Measurements from ENCODE around the gene HES3.

The HES3 gene

DNA sequence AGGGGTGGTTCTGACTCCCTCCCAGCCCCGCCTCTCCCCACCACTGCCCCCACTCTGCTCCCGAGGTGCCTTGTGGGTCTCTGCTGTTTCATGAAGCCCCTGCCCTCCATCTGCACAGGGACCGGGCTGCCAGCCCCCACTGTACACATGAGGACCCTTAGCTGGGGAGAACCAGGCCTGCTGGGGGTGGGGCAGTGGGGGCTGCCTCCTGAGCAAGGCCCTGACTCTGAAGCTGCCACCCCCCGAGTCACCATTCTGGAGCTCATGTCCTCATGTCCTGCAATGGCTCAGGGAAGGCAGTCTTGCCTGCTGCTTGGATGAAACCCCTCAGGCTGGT is 8.4 kb downstream of the HES3 start:
- Mint-ChIP-seq H3K27me3 (peaks cover 30% of the 10 kb centered on the region), H3K9me3 (no peaks in the 10 kb centered on the region), H3K36me3 (ENCODE audit: insufficient read depth) (peaks cover 2% of the 10 kb centered on the region), H3K4me3 (no peak overlapping the region), H3K4me1 (no peaks in the 10 kb centered on the region), H3K27ac (ENCODE audit: low read depth) (no peak overlapping the region)
- DNase-seq (ENCODE audit: low spot score in 2 of 2) (no peak), ATAC-seq (replicated peaks; ENCODE audit: extremely low read depth, poor library complexity, severe bottlenecking) (no peak)

DNA sequence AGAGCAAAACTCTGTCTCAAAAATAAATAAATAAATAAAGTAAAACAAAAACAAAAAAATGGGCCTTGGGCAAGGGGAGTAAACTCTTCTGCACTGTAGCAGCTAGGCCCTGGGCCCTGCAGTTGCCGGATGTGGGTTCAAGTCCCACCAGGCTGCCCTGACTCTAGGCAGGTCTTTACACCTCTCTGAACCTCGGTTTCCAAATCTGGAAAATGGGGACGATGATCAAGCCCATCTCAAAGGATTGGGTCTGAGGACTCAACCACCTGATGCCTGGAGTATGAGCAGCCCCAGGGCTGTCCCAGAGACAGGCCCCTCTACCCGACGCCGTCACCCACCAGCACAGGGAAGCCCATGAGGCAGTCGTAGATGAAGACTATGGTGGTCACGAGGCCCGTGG is 9.4 kb downstream of the HES3 start:
- Mint-ChIP-seq H3K27me3 (peaks cover 20% of the 10 kb centered on the region), H3K9me3 (no peaks in the 10 kb centered on the region), H3K27ac (ENCODE audit: low read depth) (no peak overlapping the region), H3K4me1 (no peaks in the 10 kb centered on the region), H3K4me3 (no peak overlapping the region), H3K36me3 (ENCODE audit: insufficient read depth) (peaks cover 2% of the 10 kb centered on the region)
- DNase-seq (ENCODE audit: low spot score in 2 of 2) (no peak), ATAC-seq (replicated peaks; ENCODE audit: extremely low read depth, poor library complexity, severe bottlenecking) (no peak)

DNA sequence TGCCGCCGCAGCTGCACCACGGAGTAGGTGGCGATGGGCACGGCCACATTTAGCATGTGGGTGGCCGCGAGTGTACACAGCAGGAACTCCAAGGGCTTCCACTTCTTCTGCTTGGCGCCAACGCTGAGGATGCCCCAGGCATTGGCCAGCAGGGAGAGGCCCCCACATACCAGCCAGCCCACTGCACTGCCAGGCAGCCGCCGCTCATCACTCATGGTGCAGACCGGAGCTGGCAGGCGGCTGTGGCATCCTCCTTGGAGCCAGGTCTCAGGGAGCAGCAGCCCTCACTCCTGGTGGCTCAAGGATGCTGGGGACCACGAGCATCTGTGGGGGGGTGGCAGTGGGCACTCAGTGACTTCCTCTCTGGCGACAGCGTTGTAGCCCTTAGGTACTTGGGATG is 10.7 kb downstream of the HES3 start:
- H3K27ac Mint-ChIP-seq (ENCODE audit: low read depth) = no peak overlapping the region
- peaks cover 2% of the 10 kb centered on the region for H3K36me3 Mint-ChIP-seq (ENCODE audit: insufficient read depth)
- H3K4me1 Mint-ChIP-seq = no peaks in the 10 kb centered on the region
- ATAC-seq (replicated peaks; ENCODE audit: extremely low read depth, poor library complexity, severe bottlenecking) (no peak), DNase-seq (ENCODE audit: low spot score in 2 of 2) (no peak)
- peaks cover 15% of the 10 kb centered on the region for H3K27me3 Mint-ChIP-seq
- H3K4me3 Mint-ChIP-seq = no peak overlapping the region
- H3K9me3 Mint-ChIP-seq = no peaks in the 10 kb centered on the region

DNA sequence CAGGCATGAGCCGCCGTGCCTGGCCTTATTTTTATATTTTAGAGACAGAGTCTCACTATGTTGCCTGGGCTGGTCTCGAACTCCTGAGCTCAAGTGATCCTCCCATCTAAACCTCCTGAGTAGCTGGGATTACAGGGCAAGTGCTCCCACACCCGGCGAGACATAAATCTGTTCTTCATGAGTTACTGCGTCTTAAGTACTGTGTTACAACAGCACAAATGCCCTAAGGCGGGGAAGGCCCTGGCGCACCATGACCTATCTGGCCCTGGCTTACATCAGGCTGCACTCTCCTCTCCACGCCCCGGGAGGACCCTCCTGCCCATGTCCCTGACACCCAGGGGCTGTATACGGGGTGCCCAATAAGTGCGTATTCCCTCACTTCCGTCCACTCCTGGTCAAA is 12.7 kb downstream of the HES3 start:
- no peaks in the 10 kb centered on the region for H3K4me1 Mint-ChIP-seq
- H3K27me3 Mint-ChIP-seq = peaks cover 3% of the 10 kb centered on the region
- ATAC-seq (replicated peaks; ENCODE audit: extremely low read depth, poor library complexity, severe bottlenecking) (no peak), DNase-seq (ENCODE audit: low spot score in 2 of 2) (no peak)
- no peaks in the 10 kb centered on the region for H3K9me3 Mint-ChIP-seq
- no peak overlapping the region for H3K27ac Mint-ChIP-seq (ENCODE audit: low read depth)
- H3K4me3 Mint-ChIP-seq = no peak overlapping the region
- H3K36me3 Mint-ChIP-seq (ENCODE audit: insufficient read depth) = no peaks in the 10 kb centered on the region

DNA sequence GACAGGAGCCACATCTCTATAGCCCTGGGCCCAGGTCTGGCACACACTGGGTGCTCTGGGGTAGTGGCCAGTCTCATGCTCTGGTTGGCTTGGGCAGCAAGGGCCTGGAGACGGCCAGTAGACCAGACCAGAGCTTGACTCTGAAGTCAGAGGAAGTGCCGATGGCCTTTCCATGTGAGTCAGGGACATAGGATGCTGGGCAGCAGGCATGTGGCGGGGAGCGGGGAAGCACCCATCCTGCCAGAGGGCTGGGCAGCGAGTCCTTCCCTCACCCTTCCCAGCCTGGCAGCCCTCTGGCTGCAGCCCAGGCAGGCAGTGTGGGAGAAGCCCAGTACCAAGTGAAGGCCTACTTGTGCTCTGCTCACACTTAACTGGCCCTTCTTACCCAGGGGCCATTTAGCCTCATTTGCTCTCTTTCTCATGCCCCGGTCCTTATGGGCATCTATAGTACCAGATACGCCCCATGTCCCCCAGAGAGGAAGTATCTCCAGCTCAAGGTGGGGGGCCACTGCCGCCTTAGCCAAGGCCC is 13.6 kb downstream of the HES3 start:
- Mint-ChIP-seq H3K9me3 (no peaks in the 10 kb centered on the region), H3K27ac (ENCODE audit: low read depth) (no peak overlapping the region), H3K36me3 (ENCODE audit: insufficient read depth) (no peaks in the 10 kb centered on the region), H3K4me1 (no peaks in the 10 kb centered on the region), H3K27me3 (peaks cover 11% of the 10 kb centered on the region), H3K4me3 (no peak overlapping the region)
- ATAC-seq (replicated peaks; ENCODE audit: extremely low read depth, poor library complexity, severe bottlenecking) (no peak), DNase-seq (ENCODE audit: low spot score in 2 of 2) (no peak)

DNA sequence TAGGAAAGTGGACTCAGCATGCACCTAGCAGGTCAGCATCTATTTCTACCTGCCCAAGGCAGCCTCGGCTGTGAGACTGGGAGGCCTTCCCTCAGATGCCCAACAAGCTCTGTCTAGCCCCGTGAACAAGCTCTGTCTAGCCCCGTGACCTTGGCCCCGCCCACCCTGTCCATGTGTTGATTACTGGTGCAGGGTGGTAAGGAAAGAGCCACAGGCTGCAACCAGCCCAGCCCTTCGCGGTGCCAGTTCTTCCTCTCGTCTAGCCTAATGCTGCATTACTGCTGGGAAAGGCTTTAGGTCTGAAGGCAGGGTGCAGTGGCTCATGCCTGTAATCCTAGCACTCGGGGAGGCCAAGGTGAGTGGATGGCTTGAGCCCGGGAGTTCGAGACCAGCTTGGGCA is 14.7 kb downstream of the HES3 start:
- H3K36me3 Mint-ChIP-seq (ENCODE audit: insufficient read depth) = no peaks in the 10 kb centered on the region
- DNase-seq (ENCODE audit: low spot score in 2 of 2) (no peak), ATAC-seq (replicated peaks; ENCODE audit: extremely low read depth, poor library complexity, severe bottlenecking) (no peak)
- no peaks in the 10 kb centered on the region for H3K4me1 Mint-ChIP-seq
- H3K27me3 Mint-ChIP-seq = peaks cover 11% of the 10 kb centered on the region
- H3K9me3 Mint-ChIP-seq = no peaks in the 10 kb centered on the region
- H3K27ac Mint-ChIP-seq (ENCODE audit: low read depth) = no peak overlapping the region
- peak overlapping the region; percentile 52 for H3K4me3 Mint-ChIP-seq

DNA sequence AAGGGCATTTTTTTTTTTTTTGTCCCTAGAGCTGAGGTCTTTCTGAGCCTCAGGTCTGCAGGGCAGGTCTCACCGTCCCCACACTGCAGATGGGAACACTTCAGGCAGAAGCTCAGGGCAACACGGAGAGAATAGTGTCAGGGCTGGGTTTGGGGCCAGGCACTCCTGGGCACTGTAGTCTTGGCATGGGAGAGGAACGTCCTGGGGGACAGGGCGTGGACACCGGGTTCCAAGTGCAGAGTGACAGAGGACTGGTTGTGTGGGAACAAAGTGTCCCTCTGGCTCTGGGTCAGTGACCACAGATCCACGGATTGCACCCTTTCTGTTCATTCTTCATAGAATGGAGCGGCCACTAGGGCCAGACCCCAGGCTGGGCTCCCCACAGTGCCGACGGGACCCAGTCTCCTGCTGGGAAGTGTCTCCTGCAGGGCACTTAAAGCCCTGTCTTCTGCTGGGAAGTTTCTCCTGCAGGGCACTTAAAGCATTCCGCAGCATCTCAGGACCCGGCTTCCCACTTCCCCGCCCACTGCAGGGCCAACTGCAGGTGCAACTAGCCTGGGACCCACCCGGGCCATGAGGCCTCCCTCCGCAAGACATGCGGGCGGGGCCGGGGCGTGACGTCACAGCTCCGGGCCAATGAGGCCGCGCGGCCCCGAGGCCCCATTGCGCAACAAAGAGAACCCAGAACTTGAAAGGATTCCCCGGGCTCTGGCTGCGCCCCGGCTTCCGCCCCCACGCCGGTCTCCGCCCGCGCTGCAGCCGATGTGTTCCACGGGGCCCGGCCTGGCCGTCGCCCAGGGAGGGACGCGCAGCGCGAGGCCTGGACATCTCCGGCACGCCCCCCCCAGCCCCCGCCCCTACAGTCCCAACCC is 15.7 kb downstream of the HES3 start:
- Mint-ChIP-seq H3K4me3 (peak overlapping the region; percentile 52), H3K4me1 (no peaks in the 10 kb centered on the region), H3K27ac (ENCODE audit: low read depth) (no peak overlapping the region), H3K36me3 (ENCODE audit: insufficient read depth) (no peaks in the 10 kb centered on the region), H3K9me3 (no peaks in the 10 kb centered on the region), H3K27me3 (peaks cover 11% of the 10 kb centered on the region)
- ATAC-seq (replicated peaks; ENCODE audit: extremely low read depth, poor library complexity, severe bottlenecking) (peak; percentile 78), DNase-seq (ENCODE audit: low spot score in 2 of 2) (peak; percentile 59 to 62)

DNA sequence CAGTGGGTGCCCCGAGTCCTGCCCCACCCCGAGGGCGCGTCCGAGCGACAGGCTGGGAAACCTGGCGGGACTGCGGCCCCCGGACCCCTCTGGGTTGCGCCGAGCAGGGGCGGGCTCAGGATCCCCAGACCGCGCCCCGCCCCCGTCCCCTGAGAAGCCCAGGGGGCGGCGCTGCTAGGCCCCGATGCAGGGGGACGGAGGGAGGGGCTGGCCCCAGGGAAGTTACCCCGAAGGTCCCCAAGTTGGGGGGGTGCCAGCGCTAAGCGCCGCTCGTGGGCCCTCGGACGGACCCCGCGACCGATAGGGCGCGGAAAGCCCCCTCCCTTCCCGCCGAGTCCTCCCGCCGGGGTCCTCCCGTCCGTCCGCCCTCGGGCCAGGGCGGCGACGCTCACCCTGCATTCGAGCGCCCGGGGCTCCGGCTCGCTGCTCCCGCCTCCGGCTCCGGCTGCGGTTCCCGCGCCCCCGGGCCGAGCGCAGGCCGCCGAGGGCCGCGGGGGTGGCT is 16.5 kb downstream of the HES3 start:
- no peaks in the 10 kb centered on the region for H3K36me3 Mint-ChIP-seq (ENCODE audit: insufficient read depth)
- ATAC-seq (replicated peaks; ENCODE audit: extremely low read depth, poor library complexity, severe bottlenecking) = peak; percentile 20
- no peak for DNase-seq (ENCODE audit: low spot score in 2 of 2)

DNA sequence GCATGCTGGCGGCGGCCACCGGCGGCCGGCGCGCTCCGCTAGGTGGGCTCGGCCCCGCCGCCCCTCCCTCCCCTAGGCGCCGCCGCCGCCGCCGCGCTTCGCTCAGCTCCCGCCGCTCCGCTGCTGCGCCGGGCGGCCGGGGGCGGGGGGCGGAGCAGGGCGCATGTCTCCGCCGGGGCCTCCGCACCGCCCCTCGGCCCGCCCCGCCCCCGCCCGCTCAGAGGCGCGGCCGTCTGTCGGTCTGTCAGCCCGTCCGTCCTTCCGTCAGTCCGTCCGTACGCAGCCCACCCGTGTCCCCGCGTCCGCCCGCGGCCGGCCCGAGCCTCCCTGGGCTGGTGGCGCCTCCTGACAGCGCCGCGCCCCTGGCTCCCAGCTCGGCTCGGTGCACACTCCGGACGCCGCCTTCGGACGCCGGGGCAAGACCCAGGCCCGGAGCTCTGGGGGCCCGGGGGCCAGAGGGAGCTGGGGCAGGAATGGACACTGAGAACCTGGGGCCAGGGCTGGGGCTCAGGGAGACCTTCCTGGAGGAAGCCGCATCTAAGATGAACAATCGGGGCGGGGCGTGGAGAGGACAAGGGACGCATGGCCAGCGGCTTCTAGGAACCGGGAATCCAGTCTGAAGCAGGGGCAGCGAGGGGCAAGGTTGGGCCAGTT is 17.1 kb downstream of the HES3 start, which contains the start of gene GPR153:
GPR153 (minus strand) TSS at position 138 of the 654 bp plus-strand sequence. CDS start 6,193 bp downstream, outside the sequence.
- no peaks in the 10 kb centered on the region for H3K4me1 Mint-ChIP-seq
- H3K9me3 Mint-ChIP-seq = no peaks in the 10 kb centered on the region
- peaks cover 11% of the 10 kb centered on the region for H3K27me3 Mint-ChIP-seq
- H3K4me3 Mint-ChIP-seq = peak within 1 kb of the TSS; percentile 74
- no peaks in the 10 kb centered on the region for H3K36me3 Mint-ChIP-seq (ENCODE audit: insufficient read depth)
- no peak within 1 kb of the TSS for H3K27ac Mint-ChIP-seq (ENCODE audit: low read depth)
- peak; percentile 22 for ATAC-seq (replicated peaks; ENCODE audit: extremely low read depth, poor library complexity, severe bottlenecking)
- DNase-seq (ENCODE audit: low spot score in 2 of 2) = no peak

More for the DNA sequence above, 16.5 kb downstream of the HES3 start:
- H3K27me3 Mint-ChIP-seq = peaks cover 11% of the 10 kb centered on the region
- H3K4me1 Mint-ChIP-seq = no peaks in the 10 kb centered on the region
- no peaks in the 10 kb centered on the region for H3K9me3 Mint-ChIP-seq
- H3K4me3 Mint-ChIP-seq = peak overlapping the region; percentile 52
- H3K27ac Mint-ChIP-seq (ENCODE audit: low read depth) = no peak overlapping the region

DNA sequence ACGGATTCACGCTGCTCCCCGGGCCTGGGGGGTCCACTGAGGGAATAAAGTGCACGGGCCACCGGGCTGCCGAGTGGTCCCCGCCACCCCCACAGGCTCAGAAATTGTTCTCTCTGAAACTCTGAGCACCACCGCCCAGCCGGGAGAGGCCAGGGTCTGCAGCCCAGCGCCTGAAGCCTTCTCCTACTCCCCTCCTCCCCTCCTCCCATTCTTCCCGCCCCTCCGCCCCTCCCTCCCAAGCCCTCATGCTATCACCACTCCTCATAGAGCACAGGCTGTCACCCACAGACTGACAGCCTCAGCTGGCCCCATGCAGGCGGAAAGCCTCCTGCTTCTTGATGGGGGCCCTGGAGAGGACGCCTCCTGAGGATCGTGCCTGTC is 17.6 kb downstream of the HES3 start:
- ATAC-seq (replicated peaks; ENCODE audit: extremely low read depth, poor library complexity, severe bottlenecking) (no peak), DNase-seq (ENCODE audit: low spot score in 2 of 2) (no peak)
- Mint-ChIP-seq H3K4me1 (no peaks in the 10 kb centered on the region), H3K36me3 (ENCODE audit: insufficient read depth) (no peaks in the 10 kb centered on the region), H3K9me3 (no peaks in the 10 kb centered on the region), H3K4me3 (peak overlapping the region; percentile 74), H3K27ac (ENCODE audit: low read depth) (no peak overlapping the region), H3K27me3 (peaks cover 11% of the 10 kb centered on the region)

DNA sequence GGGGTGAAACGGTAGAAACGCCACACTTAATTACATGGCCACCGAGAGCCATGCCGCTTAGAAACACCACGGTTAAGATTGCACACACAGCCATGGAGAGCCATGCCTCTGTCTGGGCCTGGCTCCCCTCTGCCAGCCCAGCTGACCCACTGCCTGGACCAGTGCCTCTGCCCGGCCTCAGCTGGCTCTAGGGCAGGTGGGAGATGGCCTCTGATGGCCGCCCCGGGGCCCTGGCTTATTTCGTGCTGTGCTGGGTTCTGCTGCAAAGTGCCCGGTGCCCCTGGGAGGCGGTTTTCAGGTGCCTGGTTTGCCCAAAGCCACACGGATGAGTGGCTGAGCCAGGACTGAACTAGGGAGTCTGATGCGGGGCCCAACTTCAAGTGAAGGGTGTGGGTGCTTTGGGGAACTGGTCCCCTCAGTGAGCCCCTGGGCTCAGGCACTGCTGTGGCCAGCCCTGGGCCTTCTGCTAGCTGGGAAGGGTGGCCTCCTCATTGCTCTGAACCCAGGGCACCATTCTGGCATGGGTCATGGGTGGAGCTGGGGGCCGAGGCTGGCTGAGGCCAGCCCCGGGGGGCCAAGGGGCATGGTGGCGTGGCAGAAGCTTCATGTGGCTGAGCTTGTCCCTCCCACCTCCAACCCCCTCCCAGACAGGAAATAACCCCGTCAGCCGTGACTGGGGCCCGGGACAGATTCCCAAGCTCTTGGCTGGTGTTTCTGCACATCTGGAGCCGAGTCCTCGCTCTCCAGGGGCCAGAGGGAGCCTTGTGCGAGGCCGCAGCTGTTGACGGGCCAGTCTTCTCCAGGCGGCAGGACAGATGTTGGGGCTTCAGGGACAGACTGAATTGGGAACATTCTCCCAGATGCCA is 18.8 kb downstream of the HES3 start:
- no peak for DNase-seq (ENCODE audit: low spot score in 2 of 2)

DNA sequence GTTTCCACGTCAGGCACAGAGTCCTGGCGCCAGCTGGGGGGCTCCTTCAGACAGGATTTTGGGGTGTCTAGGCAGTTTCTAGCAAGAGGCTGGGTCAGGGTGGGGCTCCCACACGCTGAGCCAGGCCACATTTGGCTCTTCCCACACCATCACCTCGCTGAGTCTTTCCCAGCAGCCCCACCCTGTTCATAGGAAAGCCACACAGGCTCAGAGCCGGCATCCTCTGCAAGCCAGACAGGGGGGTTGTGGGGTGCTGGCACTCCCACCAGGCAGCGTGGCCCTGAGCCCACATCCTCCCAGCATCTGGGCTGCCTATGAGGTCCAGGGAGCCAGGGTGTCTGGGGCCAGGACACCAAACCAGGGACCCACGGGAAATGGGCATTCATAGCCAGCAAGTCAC is 19.7 kb downstream of the HES3 start:
- Mint-ChIP-seq H3K4me3 (no peak overlapping the region), H3K27ac (ENCODE audit: low read depth) (no peak overlapping the region), H3K9me3 (no peaks in the 10 kb centered on the region), H3K27me3 (peaks cover 11% of the 10 kb centered on the region), H3K36me3 (ENCODE audit: insufficient read depth) (no peaks in the 10 kb centered on the region), H3K4me1 (no peaks in the 10 kb centered on the region)
- DNase-seq (ENCODE audit: low spot score in 2 of 2) (no peak), ATAC-seq (replicated peaks; ENCODE audit: extremely low read depth, poor library complexity, severe bottlenecking) (no peak)

More for the DNA sequence above, 18.8 kb downstream of the HES3 start:
- Mint-ChIP-seq H3K27ac (ENCODE audit: low read depth) (no peak overlapping the region), H3K4me3 (no peak overlapping the region), H3K9me3 (no peaks in the 10 kb centered on the region), H3K4me1 (no peaks in the 10 kb centered on the region), H3K27me3 (peaks cover 11% of the 10 kb centered on the region), H3K36me3 (ENCODE audit: insufficient read depth) (no peaks in the 10 kb centered on the region)
- no peak for ATAC-seq (replicated peaks; ENCODE audit: extremely low read depth, poor library complexity, severe bottlenecking)
